MM.1S (cell line): ENCODE results near the gene SENP8.
"Not testable (repeated sequence)": the region's sequence is repeated elsewhere in the genome, so short reads cannot be mapped to it uniquely, and the experiment has no call there.

Experiments used
- DNase-seq: peaks from one replicate; pipeline ENCODE4 v3.0.0-alpha.2; 2015
- H2AFZ ChIP-seq: fragments of 300-600 bp; sonication (generic); 2 replicates; pipeline ENCODE4 v1.6.0; 2016; ENCODE audit warnings: antibody characterized with exemption, low read length
- H3F3A ChIP-seq: fragments of 300-600 bp; sonication (generic); 2 replicates; pipeline ENCODE4 v1.6.1; 2016; ENCODE audit warnings: mild to moderate bottlenecking, antibody characterized with exemption, low read length, moderate library complexity, mixed read lengths; ENCODE audit not compliant: insufficient read depth
- H3K27ac ChIP-seq: fragments of 300-600 bp; sonication (generic); 2 replicates; pipeline ENCODE4 v1.5.1; 2016; ENCODE audit warnings: mild to moderate bottlenecking, low read length
- H3K27me3 ChIP-seq: fragments of 300-600 bp; sonication (generic); replicated peaks from 2 replicates; pipeline ENCODE4 v1.6.0; 2016; ENCODE audit warnings: low read length; ENCODE audit not compliant: insufficient read depth
- H3K36me3 ChIP-seq: fragments of 300-600 bp; sonication (generic); replicated peaks from 2 replicates; pipeline ENCODE4 v1.6.1; 2016; ENCODE audit warnings: mild to moderate bottlenecking, low read length, mixed read lengths; ENCODE audit not compliant: insufficient read depth
- H3K4me1 ChIP-seq: fragments of 300-600 bp; sonication (generic); 2 replicates; pipeline ENCODE4 v1.6.1; 2016; ENCODE audit warnings: low read length, mixed read lengths
- H3K4me2 ChIP-seq: fragments of 300-600 bp; sonication (generic); 2 replicates; pipeline ENCODE4 v1.6.0; 2016; ENCODE audit warnings: low read depth, low read length
- H3K4me3 ChIP-seq: fragments of 300-600 bp; sonication (generic); 2 replicates; pipeline ENCODE4 v1.5.1; 2016; ENCODE audit warnings: low read length, mixed read lengths
- H3K79me2 ChIP-seq: fragments of 300-600 bp; sonication (generic); 2 replicates; pipeline ENCODE4 v1.6.1; 2016; ENCODE audit warnings: mixed run types, low read length, mixed read lengths
- H3K9ac ChIP-seq: fragments of 300-600 bp; sonication (generic); 2 replicates; pipeline ENCODE4 v1.6.1; 2016; ENCODE audit warnings: low read length, mixed read lengths
- H3K9me2 ChIP-seq: fragments of 300-600 bp; sonication (generic); replicated peaks from 2 replicates; pipeline ENCODE4 v1.6.1; 2016; ENCODE audit warnings: mild to moderate bottlenecking, low read length, mixed read lengths; ENCODE audit not compliant: insufficient read depth
- H3K9me3 ChIP-seq: fragments of 300-600 bp; sonication (generic); replicated peaks from 2 replicates; pipeline ENCODE4 v1.6.1; 2016; ENCODE audit warnings: mild to moderate bottlenecking, low read length, mixed read lengths; ENCODE audit not compliant: insufficient read depth
- H4K20me1 ChIP-seq: fragments of 300-600 bp; sonication (generic); 2 replicates; pipeline ENCODE4 v1.6.1; 2016; ENCODE audit warnings: mild to moderate bottlenecking, low read length, moderate library complexity, mixed read lengths; ENCODE audit not compliant: insufficient read depth
- CTCF ChIP-seq: fragments of 300-600 bp; sonication (generic); IDR thresholded peaks from 2 replicates; pipeline ENCODE4 v1.5.1; 2016; ENCODE audit warnings: antibody characterized with exemption, low read length, mixed read lengths
- EZH2 ChIP-seq: fragments of 300-600 bp; sonication (generic); optimal IDR thresholded peaks from 2 replicates; pipeline ENCODE3; 2017; ENCODE audit warnings: low read depth, mild to moderate bottlenecking, antibody characterized with exemption, low read length, mixed read lengths
- EZH2phosphoT487 ChIP-seq: fragments of 300-600 bp; sonication (generic); IDR thresholded peaks from 2 replicates; pipeline ENCODE4 v1.6.1; 2018; ENCODE audit warnings: antibody characterized with exemption, low read length

Gene SENP8

GRCh38 chr15:72118017-72118978 is at the start of gene SENP8, which contains the start of gene MYO9A:
Gene SENP8 (plus strand): TSS chr15:72118403. CDS start chr15:72139624, 21,221 bp downstream.
Gene MYO9A (minus strand): TSS chr15:72118150. CDS start chr15:72046563, 71,587 bp downstream.
- Histone ChIP-seq H3K9me3 (no peaks in the 10 kb centered on the region), H3K4me3 (peak within 1 kb of the TSS; percentile 98), H3K27me3 (no peaks in the 10 kb centered on the region), H3K4me1 (peaks cover 12% of the 10 kb centered on the region), H3K79me2 (peaks cover 20% of the 10 kb centered on the region), H3K36me3 (no peaks in the 10 kb centered on the region), H2AFZ (peak within 1 kb of the TSS; percentile 99), H3K9me2 (no peaks in the 10 kb centered on the region), H4K20me1 (no peaks in the 10 kb centered on the region), H3F3A (peaks cover 12% of the 10 kb centered on the region; the same call in 1 of the 2 replicates), H3K4me2 (peak within 1 kb of the TSS; percentile 99), H3K27ac (peak within 1 kb of the TSS; percentile 86), H3K9ac (peak within 1 kb of the TSS; percentile 83)
- TF ChIP-seq EZH2 (no peak), EZH2phosphoT487 (no peak), CTCF (no peak)
- DNase-seq = peak; percentile 98

- Histone ChIP-seq H4K20me1 (no peaks in the 10 kb centered on the region), H3K4me1 (no peaks in the 10 kb centered on the region), H3K79me2 (no peaks in the 10 kb centered on the region), H3K9me2 (no peaks in the 10 kb centered on the region), H3K4me3 (no peak overlapping the region), H3K4me2 (no peak overlapping the region), H3K9me3 (no peaks in the 10 kb centered on the region), H3K36me3 (no peaks in the 10 kb centered on the region), H3K27ac (no peak overlapping the region), H2AFZ (no peak overlapping the region), H3K9ac (no peak overlapping the region), H3K27me3 (no peaks in the 10 kb centered on the region), H3F3A (no peaks in the 10 kb centered on the region)
- TF ChIP-seq CTCF = no peak
- no peak for TF ChIP-seq EZH2phosphoT487
- TF ChIP-seq EZH2 = no peak
- no peak for DNase-seq
Observed at GRCh38 chr15:72068856-72069255, 49.3 kb upstream of the SENP8 start.

GRCh38 chr15:72070817-72071447 is 47.3 kb upstream of the SENP8 start:
- Histone ChIP-seq H3K27me3 (no peaks in the 10 kb centered on the region), H3K79me2 (no peaks in the 10 kb centered on the region), H3K36me3 (no peaks in the 10 kb centered on the region), H3K4me3 (no peak overlapping the region), H4K20me1 (no peaks in the 10 kb centered on the region), H3K9me2 (no peaks in the 10 kb centered on the region), H2AFZ (no peak overlapping the region), H3K4me1 (no peaks in the 10 kb centered on the region), H3F3A (no peaks in the 10 kb centered on the region), H3K9me3 (no peaks in the 10 kb centered on the region), H3K4me2 (no peak overlapping the region), H3K27ac (no peak overlapping the region), H3K9ac (no peak overlapping the region)
- TF ChIP-seq EZH2phosphoT487 (no peak), CTCF (no peak), EZH2 (no peak)
- no peak for DNase-seq

- not testable (repeated sequence) for H3F3A ChIP-seq, H3K9ac ChIP-seq, DNase-seq, H2AFZ ChIP-seq, H3K79me2 ChIP-seq, H3K9me3 ChIP-seq, H3K36me3 ChIP-seq, H3K27ac ChIP-seq, H3K4me2 ChIP-seq, H3K27me3 ChIP-seq, H3K4me3 ChIP-seq, H3K4me1 ChIP-seq, H4K20me1 ChIP-seq, H3K9me2 ChIP-seq
Observed at GRCh38 chr15:72071448-72071825, 46.8 kb upstream of the SENP8 start.
